Stimulated activated CD8-positive, alpha-beta memory T cell treated with anti-CD3 and anti-CD28 coated beads, Interleukin-7, amount 100 ng/mL, for 1 hour (primary cell): ENCODE results near the gene DCTD.

Source experiments
- DNase-seq, 2 donors: peaks; one replicate each; pipeline ENCODE4 v3.0.0-alpha.2; 2020; ENCODE audit warnings: low read depth in 2 of 2

DCTD gene

GRCh38 chr4:182872886-182873285, 44.3 kb downstream of the DCTD start:
- no peak for DNase-seq

GRCh38 chr4:182871616-182872015, 45.6 kb downstream of the DCTD start:
- DNase-seq, result no peak

- no peak for DNase-seq
These were observed 47.5 kb downstream of the DCTD start for GRCh38 chr4:182869697-182870096.

- DNase-seq, result no peak
These were observed 50.4 kb downstream of the DCTD start for GRCh38 chr4:182866746-182867145.

GRCh38 chr4:182863501-182863900, 53.7 kb downstream of the DCTD start:
- no peak for DNase-seq

GRCh38 chr4:182862921-182863320, 54.3 kb downstream of the DCTD start:
- no peak for DNase-seq

- DNase-seq, result no peak
These were observed 54.9 kb downstream of the DCTD start for GRCh38 chr4:182862141-182862875.

GRCh38 chr4:182861346-182861745, 55.8 kb downstream of the DCTD start:
- no peak for DNase-seq

- no peak for DNase-seq
These were observed 57.5 kb downstream of the DCTD start for GRCh38 chr4:182859730-182860129.

- DNase-seq, result no peak
These were observed 58.5 kb downstream of the DCTD start for GRCh38 chr4:182858711-182859110.

- no peak for DNase-seq
These were observed 60.3 kb downstream of the DCTD start for GRCh38 chr4:182856862-182857261.

- no peak for DNase-seq
These were observed 61.3 kb downstream of the DCTD start for GRCh38 chr4:182855877-182856276.

- DNase-seq, result no peak
These were observed 61.9 kb downstream of the DCTD start for GRCh38 chr4:182855312-182855711.

- DNase-seq, result no peak
These were observed 62.7 kb downstream of the DCTD start for GRCh38 chr4:182854466-182854865.

GRCh38 chr4:182853731-182854330, 63.4 kb downstream of the DCTD start:
- no peak for DNase-seq

- DNase-seq, result no peak
These were observed 68.5 kb downstream of the DCTD start for GRCh38 chr4:182848685-182849084.

GRCh38 chr4:182847576-182848450, 69.4 kb downstream of the DCTD start:
- no peak for DNase-seq

GRCh38 chr4:182846036-182846435, 71.2 kb downstream of the DCTD start:
- DNase-seq, result no peak

GRCh38 chr4:182845618-182846017, 71.6 kb downstream of the DCTD start:
- no peak for DNase-seq

GRCh38 chr4:182843808-182844325, 73.3 kb downstream of the DCTD start:
- no peak for DNase-seq

- DNase-seq, result no peak
These were observed 74.3 kb downstream of the DCTD start for GRCh38 chr4:182842759-182843390.

- DNase-seq, result no peak
These were observed 75.0 kb downstream of the DCTD start for GRCh38 chr4:182842104-182842600.
